CD4-positive, alpha-beta T cell treated with Interferon alpha-2 for 1 hour (primary cell): ENCODE measurements around the gene ST3GAL3.
"Not testable (repeated sequence)": the region's sequence is repeated elsewhere in the genome, so short reads cannot be mapped to it uniquely, and the experiment has no call there.

Experiments
- DNase-seq, 2 donors: peaks; one replicate each; pipeline ENCODE4 v3.0.0-alpha.2; 2020 to 2022

ST3GAL3 gene

GRCh38 chr1:43760745-43761317 is 53.5 kb downstream of the ST3GAL3 start:
- DNase-seq, result no peak

DNA sequence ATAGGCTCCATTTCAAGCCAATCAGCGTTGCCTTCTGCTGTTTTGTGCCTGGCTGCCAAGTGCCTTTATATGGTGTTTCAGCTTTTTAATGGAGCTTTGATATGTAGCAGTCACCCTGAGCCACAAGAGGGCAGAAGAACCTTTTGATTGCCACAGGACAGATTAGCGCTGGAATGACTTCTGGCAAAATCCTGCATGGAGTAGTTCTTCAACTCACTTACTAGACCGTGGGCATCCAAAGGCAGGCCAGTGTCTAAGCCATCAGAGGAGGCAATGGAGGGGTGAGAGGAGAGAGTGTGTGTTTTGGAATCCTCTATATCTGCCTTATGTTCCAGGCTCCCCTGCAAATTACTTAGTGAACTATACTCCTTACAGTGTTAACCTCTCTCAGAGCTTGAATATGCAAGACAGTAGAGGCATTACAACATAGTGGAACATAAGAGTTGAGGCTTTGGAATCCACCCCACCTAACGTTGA is 56.2 kb downstream of the ST3GAL3 start:
- DNase-seq, result peak; percentile 45 to 63

- DNase-seq, result no peak
Measured at GRCh38 chr1:43764581-43764980, 57.2 kb downstream of the ST3GAL3 start.

DNA sequence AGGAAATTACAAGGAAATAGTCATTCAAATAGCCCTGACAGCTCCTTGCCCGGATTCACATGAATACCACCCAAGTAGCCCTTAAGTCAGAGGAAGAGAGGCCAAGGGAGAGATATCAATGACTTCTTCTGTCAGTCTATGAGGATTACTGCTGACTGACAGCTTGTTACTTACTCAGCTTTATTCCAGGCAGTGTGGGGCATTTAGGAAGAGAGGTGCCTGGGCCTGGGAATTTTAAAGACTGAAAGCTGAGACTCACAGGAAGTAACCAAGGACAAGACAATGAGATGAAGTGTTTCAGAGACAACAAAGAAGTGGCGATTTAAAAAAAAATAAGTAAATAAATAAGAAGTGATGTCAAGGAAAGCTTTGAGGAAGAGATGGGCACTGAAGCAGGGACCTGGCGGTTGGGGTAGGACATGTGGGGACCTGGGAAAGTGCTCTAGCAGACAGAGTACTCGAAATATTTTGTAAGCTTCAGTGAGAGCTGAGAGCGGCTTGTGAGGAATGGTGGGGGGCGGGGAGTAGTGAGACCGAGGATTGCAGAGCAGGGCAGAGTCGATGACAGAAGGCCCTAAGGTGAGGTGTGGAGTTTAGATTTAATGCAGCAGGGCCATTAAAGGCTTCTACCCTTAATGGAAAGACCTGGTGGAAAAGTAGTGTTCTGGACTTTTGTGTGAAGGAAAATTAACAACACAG is 58.9 kb downstream of the ST3GAL3 start:
- DNase-seq, result no peak

DNA sequence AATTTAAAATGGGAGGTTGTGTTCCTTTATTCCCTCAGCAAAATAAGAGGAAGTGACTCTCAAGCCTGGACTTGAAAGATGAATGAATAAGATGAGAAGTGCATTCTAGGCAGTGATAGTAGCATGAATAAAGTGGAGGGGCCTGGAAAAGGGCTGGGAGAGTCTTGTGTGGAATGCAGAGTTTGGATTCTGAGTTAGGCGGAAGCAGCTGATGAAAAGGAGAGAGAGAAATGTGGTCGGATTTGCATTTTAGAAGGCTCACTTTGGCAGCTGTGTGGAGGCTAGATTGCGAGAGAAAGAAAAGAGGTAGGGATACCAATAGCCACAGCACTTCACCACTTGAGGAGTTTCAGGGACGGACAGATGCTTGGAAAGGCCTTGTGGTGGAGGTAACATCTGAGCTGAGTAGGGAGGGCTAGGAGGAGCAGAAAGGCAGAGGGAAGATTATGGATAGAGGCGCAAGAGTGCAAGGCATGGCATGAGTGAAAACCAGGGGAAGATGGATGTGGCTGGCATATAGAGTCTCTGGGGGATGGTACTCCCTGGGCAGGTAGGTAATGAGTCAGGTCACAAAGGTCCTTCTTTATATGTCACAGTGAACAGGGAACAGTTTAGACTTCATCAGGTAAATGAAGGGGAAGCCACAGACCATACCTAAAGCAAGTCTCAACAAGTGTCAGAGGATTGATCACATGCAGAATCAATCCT is 59.6 kb downstream of the ST3GAL3 start:
- no peak for DNase-seq

- DNase-seq, result no peak
Measured at GRCh38 chr1:43768168-43768567, 60.8 kb downstream of the ST3GAL3 start.

DNA sequence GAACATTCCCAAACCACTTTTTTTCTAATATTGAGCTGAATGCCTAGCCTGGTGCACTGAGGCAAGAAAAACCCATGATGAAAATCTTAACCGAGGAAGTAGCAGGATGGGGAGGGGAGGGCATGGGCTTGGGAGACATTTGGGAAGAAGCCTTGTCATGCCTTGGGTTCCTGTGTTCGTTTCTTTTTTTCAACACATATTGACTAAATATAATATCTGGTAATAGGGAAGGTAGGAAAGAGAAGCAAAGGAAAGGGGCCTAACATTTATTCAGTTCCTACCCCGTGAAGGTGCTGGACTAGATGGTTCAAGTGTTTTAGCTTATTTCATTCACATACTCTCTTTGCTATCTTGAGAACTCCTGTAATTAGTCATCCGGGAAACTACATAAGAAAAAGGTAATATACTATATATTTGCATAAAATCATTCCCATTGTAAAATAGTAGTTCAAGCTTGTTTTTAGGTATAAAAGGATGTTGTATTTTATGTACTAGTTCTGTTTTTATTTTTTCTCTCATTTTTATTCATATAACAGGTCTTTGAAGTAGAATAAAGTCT is 62.1 kb downstream of the ST3GAL3 start:
- DNase-seq, result no peak

DNA sequence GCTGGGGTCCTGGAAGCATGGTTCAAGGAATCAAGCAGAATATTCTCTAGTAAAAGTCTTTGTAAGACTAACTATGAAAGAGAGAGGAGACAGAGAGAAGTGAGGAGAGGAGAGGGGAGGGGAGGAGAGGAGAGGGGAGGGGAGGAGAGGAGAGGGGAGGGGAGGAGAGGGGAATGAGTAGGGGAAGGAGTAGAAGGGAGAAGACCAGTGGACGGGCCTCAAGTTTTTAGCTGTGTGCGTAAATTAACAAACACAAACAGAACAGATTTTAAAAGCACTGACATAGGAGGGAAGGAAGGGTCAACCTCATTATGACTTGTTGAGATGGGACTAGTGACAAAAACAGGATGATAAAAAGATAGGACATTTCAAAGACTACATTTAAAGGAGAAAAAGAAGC is 62.8 kb downstream of the ST3GAL3 start:
- DNase-seq, result no peak

GRCh38 chr1:43772978-43773377 is 65.6 kb downstream of the ST3GAL3 start:
- no peak for DNase-seq

- no peak for DNase-seq
Measured at GRCh38 chr1:43773821-43774220, 66.5 kb downstream of the ST3GAL3 start.

GRCh38 chr1:43774359-43774758 is 67.0 kb downstream of the ST3GAL3 start:
- DNase-seq, result no peak

GRCh38 chr1:43776043-43776761 is 68.9 kb downstream of the ST3GAL3 start:
- DNase-seq, result no peak

- DNase-seq, result not testable (repeated sequence)
Measured at GRCh38 chr1:43777916-43778315, 70.6 kb downstream of the ST3GAL3 start.

DNA sequence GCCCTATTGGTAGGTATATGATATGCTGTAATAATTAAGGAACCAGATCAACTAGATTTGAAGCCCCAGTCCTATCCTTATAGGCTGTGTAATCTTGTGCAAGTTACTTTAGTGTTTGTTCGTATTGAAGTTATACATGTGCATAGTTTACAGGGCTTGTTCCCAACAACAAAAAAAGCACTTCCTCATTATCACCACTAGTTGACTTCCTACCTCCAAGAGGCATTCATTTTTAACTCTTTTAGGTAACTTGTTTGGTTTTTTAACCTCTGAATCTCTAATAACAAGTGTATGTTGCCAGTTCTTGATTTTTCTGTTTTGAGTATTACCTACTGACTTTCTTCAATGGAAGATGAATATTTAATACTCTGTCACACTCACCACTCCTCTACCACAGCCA is 71.9 kb downstream of the ST3GAL3 start:
- no peak for DNase-seq

DNA sequence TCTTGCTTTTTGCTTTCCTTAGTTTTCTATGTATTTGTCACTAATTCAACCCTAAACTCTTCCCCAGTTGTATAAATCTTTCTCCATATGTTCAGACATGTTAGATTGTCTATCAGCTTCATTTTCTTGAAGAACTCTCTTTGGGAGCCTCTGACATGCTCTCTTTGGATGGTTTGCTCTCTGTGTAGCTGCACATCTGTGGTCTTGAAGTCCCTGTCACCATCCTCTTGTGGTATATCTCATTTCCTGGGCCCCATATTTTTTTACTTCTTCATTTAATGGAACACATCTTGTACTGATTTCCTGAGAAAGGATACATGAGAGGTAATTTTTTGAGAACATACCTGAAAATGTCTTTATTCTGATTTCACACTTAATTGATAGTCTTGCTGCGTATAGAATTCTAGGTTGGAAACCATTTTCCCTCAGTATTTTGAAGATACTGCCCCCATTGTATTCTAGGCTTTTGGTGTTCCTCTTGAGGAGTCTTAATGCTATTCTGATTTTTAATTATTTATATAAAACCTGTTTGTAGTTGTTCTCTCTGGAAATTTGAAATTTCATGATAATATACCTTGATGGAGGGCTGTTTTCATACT is 72.6 kb downstream of the ST3GAL3 start:
- no peak for DNase-seq

GRCh38 chr1:43781574-43781973 is 74.2 kb downstream of the ST3GAL3 start:
- no peak for DNase-seq

DNA sequence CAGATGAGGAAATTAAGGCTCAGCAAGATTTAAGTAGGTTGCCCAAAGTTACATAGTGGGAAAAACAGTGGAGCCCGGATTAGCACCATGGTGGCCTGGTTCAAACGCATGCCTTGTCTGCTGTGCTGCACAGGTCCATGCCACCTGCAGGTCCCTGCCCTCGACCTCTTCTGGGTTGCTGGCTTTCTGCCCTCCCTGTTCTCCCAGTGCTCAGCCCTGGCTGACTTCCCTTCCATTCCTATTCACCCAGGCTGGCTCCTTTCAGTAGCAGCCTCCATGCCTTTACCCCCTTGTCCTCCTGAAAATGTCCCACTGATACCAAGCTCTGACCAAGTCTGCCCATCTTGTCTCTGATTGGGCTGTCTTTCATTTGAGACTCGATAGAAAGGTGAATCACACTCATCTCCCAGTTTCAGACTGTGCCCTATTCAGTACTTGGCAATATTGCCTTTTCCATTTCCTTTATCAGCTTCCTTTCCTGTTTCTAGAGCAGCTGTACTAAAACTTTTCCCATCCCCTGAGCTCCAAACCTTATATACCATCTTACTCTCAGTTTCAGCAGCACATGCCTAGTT is 75.8 kb downstream of the ST3GAL3 start:
- no peak for DNase-seq

- DNase-seq, result no peak
Measured at GRCh38 chr1:43783671-43784205, 76.4 kb downstream of the ST3GAL3 start.

DNA sequence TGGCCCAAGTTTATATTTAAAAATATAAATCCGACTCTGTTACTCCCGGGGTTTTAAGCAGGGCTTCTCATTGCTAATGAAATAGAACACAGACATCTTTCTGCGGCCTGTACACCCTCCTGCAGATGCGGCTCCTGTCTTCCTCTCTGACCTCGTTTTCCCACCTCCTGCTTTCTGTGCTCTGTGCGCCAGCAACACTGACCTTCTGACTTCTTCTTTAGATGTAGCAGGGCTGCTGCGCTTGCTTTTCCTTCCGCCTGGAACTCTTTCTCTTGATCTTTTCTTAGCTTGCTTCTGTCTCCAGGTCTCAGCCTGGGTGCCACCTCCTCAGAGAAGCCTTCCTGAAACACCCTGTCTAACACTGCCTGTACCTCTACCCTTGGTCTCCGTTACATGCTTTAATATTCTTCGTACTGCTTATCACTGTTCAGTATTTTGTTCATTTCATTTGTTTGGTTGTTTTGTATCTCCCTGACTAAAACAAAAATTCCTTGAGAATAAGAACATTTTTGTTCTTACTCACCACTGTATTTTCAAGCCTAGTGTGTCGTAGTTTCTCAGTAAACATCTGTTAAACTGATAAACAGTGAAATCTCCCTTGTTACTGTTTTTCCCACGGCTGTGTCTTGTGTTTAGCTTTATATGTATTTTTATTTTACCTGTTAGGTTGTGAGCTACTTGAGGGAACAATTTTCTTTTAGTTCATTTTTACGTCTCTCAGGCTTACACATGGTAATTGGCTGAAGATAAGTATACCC is 79.0 kb downstream of the ST3GAL3 start:
- DNase-seq, result no peak

DNA sequence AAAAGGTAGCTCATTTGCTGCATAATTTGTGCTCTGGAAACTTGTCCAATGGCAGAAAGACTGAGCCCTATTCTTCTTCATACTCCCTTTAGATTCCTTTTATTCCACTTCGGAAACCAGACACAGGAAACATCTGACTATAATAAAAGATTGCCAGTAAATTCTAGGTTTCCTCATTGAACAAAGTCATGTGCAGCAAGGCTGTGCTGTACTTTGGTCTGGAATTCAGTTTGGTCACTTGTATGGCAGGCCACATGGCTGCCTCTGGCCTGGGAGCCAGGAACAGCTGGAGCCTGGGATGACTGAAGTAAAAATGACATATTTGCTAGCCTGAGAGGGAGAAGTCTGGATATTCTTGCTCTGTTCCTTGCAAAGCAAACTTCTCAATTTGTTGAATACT is 79.6 kb downstream of the ST3GAL3 start:
- DNase-seq, result no peak
